ENCODE data around the gene TCF7L2.
"Not testable (repeated sequence)": the region's sequence is repeated elsewhere in the genome, so short reads cannot be mapped to it uniquely, and the experiment has no call there.

TCF7L2 gene

GRCh38 chr10:113047605-113047962 is 97.5 kb downstream of the TCF7L2 start:
- DNase-seq (ENCODE audit: low spot score) = no peak

- DNase-seq (ENCODE audit: low spot score) = no peak
Observed at GRCh38 chr10:113047963-113048781, 98.1 kb downstream of the TCF7L2 start.

- no peak for DNase-seq (ENCODE audit: low spot score)
Observed at GRCh38 chr10:113049881-113050280, 99.8 kb downstream of the TCF7L2 start.

GRCh38 chr10:113052076-113052830 is 102.2 kb downstream of the TCF7L2 start:
- DNase-seq (ENCODE audit: low spot score) = peak; percentile 14

DNA sequence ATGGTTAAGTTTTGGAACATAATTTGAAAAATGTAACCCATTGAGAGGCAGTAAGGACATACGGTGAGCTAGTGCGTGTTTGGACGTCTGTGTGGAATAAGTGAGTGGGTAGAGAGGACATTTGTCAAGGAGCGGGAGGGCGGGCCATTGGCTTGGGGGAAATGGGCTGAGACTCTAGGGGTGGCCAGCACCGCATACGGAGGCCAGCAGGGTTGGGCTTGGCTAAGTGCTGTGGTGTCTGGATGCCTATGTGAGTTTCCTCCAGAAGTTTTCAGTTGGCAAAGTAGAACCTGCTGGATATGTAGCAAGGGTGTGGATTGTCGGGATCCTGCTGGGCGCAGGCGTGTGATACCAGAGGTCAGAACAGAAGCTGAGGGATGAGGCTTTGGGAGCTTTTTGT is 103.0 kb downstream of the TCF7L2 start:
- no peak for DNase-seq (ENCODE audit: low spot score)

GRCh38 chr10:113053881-113054280 is 103.8 kb downstream of the TCF7L2 start:
- DNase-seq (ENCODE audit: low spot score) = no peak

- DNase-seq (ENCODE audit: low spot score) = no peak
Observed at GRCh38 chr10:113055458-113055857, 105.4 kb downstream of the TCF7L2 start.

DNA sequence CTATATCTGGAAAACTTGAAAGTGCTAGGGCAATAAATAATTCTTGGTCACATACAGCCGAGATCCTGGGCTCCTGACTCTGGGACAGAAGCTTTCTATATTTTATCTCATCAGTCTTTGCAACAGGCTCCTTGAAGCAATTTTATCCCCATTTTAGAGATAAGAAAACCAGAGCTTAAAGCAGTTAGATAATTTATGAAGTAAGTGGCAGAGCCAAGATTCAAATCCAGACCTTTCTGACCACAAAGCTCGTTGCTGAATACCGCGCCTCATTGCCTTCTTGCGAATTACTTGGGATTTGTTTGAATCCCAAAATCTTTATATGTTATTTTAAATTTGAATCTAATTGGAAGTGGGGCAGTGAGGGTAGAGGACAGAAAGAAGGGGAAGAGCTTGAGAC is 106.0 kb downstream of the TCF7L2 start:
- no peak for DNase-seq (ENCODE audit: low spot score)

DNA sequence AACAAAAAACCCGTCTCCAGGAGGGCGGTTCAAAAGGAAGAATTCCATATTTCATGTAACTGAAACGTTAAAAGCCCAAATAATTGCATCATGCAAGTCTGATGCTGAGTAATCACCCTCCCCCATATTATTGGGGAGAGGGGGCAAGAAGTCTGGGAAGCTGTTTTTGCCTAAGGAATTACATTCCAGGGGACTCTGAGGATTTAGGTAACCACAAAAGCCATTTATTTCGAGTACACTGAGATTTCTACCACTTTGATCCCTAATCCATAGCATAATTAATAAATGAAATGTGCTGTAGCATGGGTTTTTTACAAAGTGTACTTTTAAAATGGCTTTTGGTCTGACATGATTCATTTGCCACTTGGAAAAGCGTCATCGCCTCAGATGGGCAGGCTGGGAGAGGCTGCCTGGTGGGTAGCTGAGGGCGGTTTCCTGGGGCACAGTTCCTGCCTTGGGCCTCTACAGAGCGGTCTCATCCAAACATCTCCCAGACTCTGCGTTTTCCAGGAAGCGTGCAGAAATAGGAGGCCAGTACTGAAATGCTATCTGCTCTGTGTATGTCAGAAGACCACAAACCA is 106.5 kb downstream of the TCF7L2 start:
- no peak for DNase-seq (ENCODE audit: low spot score)

DNA sequence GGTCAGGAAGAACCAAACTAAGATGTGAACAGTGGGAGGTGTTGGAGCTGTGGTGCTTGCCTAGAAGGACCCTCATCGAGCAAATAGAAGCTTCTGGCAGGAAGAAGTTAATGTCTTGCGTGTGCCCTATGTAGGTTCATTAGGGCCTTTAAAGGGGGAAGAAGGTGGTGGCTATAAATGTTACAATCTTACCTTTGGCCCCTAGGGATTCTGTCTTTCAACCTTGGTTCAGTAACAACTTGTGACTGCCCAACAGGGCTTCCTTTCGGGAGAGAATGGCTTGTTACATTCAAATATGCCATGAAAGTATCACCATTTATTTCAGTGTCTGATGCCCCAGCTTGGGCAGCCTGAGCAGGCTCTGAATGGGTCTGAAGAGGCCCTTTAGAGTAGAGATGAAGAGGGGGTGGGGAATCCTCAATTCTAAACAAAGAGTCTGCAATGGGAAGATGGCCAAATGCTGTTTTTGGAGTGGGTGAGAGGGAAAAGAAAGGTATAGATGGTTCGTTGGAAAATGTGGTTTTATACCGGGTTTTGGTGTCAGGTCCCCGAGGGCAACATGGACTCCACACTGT is 108.0 kb downstream of the TCF7L2 start:
- DNase-seq (ENCODE audit: low spot score) = no peak

- DNase-seq (ENCODE audit: low spot score) = no peak
Observed at GRCh38 chr10:113058523-113059370, 108.7 kb downstream of the TCF7L2 start.

DNA sequence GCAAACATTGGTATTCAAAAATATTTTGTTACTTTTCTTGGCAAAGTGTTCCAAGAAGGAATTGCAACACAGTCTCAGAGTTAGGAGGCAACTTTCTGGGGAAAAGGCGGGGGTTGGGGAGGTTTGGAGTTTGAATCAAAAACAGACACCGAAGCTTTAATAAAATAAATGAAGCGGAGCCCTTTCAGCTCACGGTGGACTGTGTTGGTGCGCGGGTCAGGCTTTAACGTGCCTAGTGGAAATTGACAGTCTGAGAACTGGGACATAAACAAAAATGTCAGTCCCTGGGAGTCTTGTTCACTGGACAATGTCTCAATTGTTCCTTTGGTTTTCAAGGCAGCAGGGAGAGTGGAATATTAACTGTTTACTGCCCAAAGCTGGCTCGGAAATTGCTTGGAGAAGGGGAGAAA is 109.3 kb downstream of the TCF7L2 start:
- no peak for DNase-seq (ENCODE audit: low spot score)

- DNase-seq (ENCODE audit: low spot score) = no peak
Observed at GRCh38 chr10:113060201-113061053, 110.4 kb downstream of the TCF7L2 start.

GRCh38 chr10:113061054-113061430 is 111.0 kb downstream of the TCF7L2 start:
- no peak for DNase-seq (ENCODE audit: low spot score)

DNA sequence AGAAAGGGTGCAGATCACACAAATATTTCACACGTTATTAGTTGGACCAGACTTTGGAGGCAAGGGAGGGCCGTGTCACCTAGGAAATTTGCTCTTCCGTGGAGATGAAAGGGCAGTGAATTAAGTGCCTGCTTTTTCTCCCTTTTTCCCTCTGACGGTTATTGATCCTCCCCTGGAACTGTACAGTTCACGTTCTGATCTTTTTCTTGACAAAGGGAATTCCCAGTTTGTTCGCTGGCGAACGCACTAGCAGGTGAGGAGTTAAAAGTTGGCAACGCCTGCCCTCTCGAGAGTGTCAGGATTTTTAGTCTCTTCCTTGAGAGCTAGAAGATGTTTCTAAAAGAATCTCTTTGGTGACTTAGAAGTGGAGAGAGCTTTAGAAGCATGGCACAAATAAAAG is 111.5 kb downstream of the TCF7L2 start:
- DNase-seq (ENCODE audit: low spot score) = no peak

- no peak for DNase-seq (ENCODE audit: low spot score)
Observed at GRCh38 chr10:113063043-113063967, 113.3 kb downstream of the TCF7L2 start.

DNA sequence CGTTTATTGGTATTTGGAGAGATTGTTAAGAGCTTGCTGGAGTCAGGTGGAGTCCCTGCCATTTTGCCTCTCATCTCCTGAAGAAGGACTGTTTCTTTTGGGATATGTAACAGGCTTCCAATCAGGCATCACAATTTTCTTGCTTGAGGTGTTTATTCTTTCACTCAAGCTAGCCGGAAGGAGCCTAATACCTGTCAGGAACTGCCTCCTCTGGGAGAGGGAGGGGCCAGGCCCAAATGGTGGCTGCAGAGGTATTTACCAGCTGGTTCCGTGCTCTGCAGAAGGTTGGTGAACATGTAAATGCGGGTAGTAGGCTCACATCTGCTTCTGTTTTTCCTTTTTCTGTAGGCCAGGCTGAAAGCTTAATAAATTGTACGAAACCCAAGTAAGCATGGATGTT is 114.0 kb downstream of the TCF7L2 start:
- no peak for DNase-seq (ENCODE audit: low spot score)

DNA sequence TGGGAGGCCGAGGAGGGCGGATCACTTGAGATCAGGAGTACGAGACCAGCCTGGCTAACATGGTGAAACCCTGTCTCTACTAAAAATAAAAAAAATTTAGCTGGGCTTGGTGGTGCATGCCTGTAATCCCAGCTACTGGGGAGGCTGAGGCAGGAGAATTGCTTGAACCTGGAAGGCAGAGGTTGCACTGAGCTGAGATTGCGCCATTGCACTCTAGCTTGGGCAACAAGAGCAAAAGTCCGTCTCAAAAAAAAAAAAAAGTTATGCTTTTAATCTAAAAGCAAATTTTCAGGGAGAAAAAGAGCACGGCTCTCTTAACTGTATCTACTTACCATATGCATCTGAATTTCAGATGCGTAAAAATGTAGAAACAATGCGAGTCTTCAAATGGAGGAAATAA is 116.1 kb downstream of the TCF7L2 start:
- DNase-seq (ENCODE audit: low spot score) = not testable (repeated sequence)

DNA sequence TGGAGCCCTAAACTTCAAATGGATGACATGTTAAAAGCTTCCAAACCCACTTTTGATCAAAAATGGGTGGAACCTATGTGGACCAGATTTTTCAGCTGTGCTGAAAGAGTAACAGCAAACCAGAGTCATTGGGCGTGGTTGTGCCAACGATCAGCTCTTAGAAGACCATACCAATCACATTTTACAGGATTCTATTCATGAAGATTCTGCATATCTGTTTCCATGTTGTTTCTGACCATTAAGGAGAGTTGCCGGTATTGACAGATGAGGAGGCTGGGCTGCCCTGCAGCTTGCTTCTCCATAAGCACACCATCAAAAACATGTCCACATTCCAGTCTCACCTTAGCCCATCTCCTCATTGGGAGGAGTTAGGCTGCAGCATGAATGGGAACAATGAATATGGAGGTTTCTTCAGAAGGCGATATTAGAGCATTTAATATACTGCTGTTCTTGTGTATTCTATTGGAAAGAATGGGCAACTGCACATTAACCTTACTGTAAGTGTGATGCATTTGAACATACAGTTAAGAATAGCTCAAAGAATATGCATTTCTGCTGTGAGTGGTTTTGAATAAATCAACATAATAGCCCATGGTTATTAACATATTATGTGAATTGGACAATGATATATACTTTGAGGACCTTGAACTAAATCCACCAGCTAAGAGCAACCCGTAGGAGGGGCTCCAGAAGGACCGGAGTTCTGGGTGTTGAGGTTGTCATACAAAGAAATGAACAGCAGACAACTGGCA is 116.7 kb downstream of the TCF7L2 start:
- no peak for DNase-seq (ENCODE audit: low spot score)

Measured in RKO (cell line).